Measurements from ENCODE around the gene NDUFAF8.

Gene NDUFAF8

GRCh38 chr17:81273698-81274470 is 34.8 kb downstream of the NDUFAF8 start:
- CTCF ChIA-PET: no interaction called here
- DNase-seq (ENCODE audit: extremely low spot score): no peak
- TF ChIP-seq CTCF (IDR thresholded peaks at IDR 0.05; ENCODE audit: control extremely low read depth, extremely low read depth, low read depth, missing control alignments): no peak
- POLR2A ChIA-PET: no interaction called here

- TF ChIP-seq CTCF (IDR thresholded peaks at IDR 0.05; ENCODE audit: control extremely low read depth, extremely low read depth, low read depth, missing control alignments): no peak
- ChIA-PET POLR2A (no interaction called here), CTCF (no interaction called here)
- no peak for DNase-seq (ENCODE audit: extremely low spot score)
These were observed 35.3 kb downstream of the NDUFAF8 start for GRCh38 chr17:81274471-81274855.

GRCh38 chr17:81276781-81277180 is 37.7 kb downstream of the NDUFAF8 start:
- no peak for TF ChIP-seq CTCF (IDR thresholded peaks at IDR 0.05; ENCODE audit: control extremely low read depth, extremely low read depth, low read depth, missing control alignments)
- no peak for DNase-seq (ENCODE audit: extremely low spot score)
- CTCF ChIA-PET: interaction anchor here (1.2 kb wide), 2 partner anchors 19 to 24 kb away, joined by 3 read pairs; partner anchors contain the start of gene SLC38A10
- POLR2A ChIA-PET: no interaction called here

- POLR2A ChIA-PET: no interaction called here
- no peak for DNase-seq (ENCODE audit: extremely low spot score)
- CTCF ChIA-PET: interaction anchor here (1.7 kb wide), 1 partner anchor 15 kb away, joined by 6 read pairs; no protein-coding TSS in a partner anchor
- TF ChIP-seq CTCF (IDR thresholded peaks at IDR 0.05; ENCODE audit: control extremely low read depth, extremely low read depth, low read depth, missing control alignments): no peak
These were observed 38.3 kb downstream of the NDUFAF8 start for GRCh38 chr17:81277421-81277820.

GRCh38 chr17:81277946-81278693 is 39.0 kb downstream of the NDUFAF8 start:
- DNase-seq (ENCODE audit: extremely low spot score): no peak
- CTCF ChIA-PET: interaction anchor here (1.7 kb wide), 1 partner anchor 14 kb away, joined by 6 read pairs; no protein-coding TSS in a partner anchor
- no peak for TF ChIP-seq CTCF (IDR thresholded peaks at IDR 0.05; ENCODE audit: control extremely low read depth, extremely low read depth, low read depth, missing control alignments)
- POLR2A ChIA-PET: no interaction called here

GRCh38 chr17:81278831-81279230 is 39.7 kb downstream of the NDUFAF8 start:
- no peak for DNase-seq (ENCODE audit: extremely low spot score)
- ChIA-PET CTCF (interaction anchor here (1.7 kb wide), 1 partner anchor 14 kb away, joined by 6 read pairs; no protein-coding TSS in a partner anchor), POLR2A (no interaction called here)
- TF ChIP-seq CTCF (IDR thresholded peaks at IDR 0.05; ENCODE audit: control extremely low read depth, extremely low read depth, low read depth, missing control alignments): no peak

All from GM10248 (cell line).